IMR-90 (cell line): ENCODE data around the gene CCDC92. TPM values are rescaled to one million over a fixed set of nuclear protein-coding genes. Genes with fewer than 3 reads are reported as not detected.

Experiments used
- ATAC-seq: fragments of 200-7000 bp; cut with Tn5 transposase; 2 replicates; pipeline ENCODE4 v1.9.1; 2020; ENCODE audit warnings: low read depth, mild to moderate bottlenecking, moderate library complexity
- BruUV-seq: library from RNA; stranded (reverse); fragments of 400-500 nt; replicated peaks from 2 replicates; lab custom pipeline; 2021; lab: Mats Ljungman, UMichigan
- CTCF ChIA-PET: fragments of 300-600 bp; formaldehyde crosslinking; extraction: SDS; loops from one replicate; lab custom pipeline; 2021; ENCODE audit warnings: antibody characterized with exemption; lab: Yijun Ruan, JAX
- POLR2A ChIA-PET: fragments of 300-600 bp; sonication (Branson Sonifier 250); formaldehyde crosslinking; loops from one replicate; lab custom pipeline; 2022; ENCODE audit warnings: antibody characterized with exemption; ENCODE audit not compliant: unreplicated experiment; lab: Charles Lee
- DNase-seq: peaks from one replicate; pipeline ENCODE4 v3.0.0; 2013
- H2AFZ ChIP-seq: replicated peaks from 2 replicates; pipeline ENCODE3; 2013; ENCODE audit warnings: low read length, mild to moderate bottlenecking; ENCODE audit not compliant: poor library complexity
- H2AK5ac ChIP-seq: 2 replicates; pipeline ENCODE4 v1.6.1; 2013; ENCODE audit warnings: low read depth, low read length, inconsistent platforms
- H2AK9ac ChIP-seq: replicated peaks from 2 replicates; pipeline ENCODE3; 2013; ENCODE audit warnings: mild to moderate bottlenecking, low read depth, low read length, moderate library complexity; ENCODE audit not compliant: poor library complexity
- H2BK120ac ChIP-seq: 2 replicates; pipeline ENCODE4 v1.6.1; 2013; ENCODE audit warnings: low read depth, low read length, inconsistent platforms
- H2BK15ac ChIP-seq: 3 replicates; pipeline ENCODE4 v1.6.1; 2013; ENCODE audit warnings: low read depth, low read length, inconsistent platforms
- H2BK20ac ChIP-seq: 2 replicates; pipeline ENCODE4 v1.6.1; 2013; ENCODE audit warnings: low read depth, mild to moderate bottlenecking, inconsistent platforms, low read length, moderate library complexity
- H2BK5ac ChIP-seq: 2 replicates; pipeline ENCODE4 v1.6.1; 2013; ENCODE audit warnings: mild to moderate bottlenecking, low read depth, low read length, inconsistent platforms; ENCODE audit not compliant: poor library complexity, severe bottlenecking
- H3K14ac ChIP-seq: replicated peaks from 2 replicates; pipeline ENCODE4 v1.6.1; 2013; ENCODE audit warnings: low read depth, low read length, inconsistent platforms
- H3K18ac ChIP-seq: 2 replicates; pipeline ENCODE4 v1.6.1; 2013; ENCODE audit warnings: low read depth, low read length, control low read depth
- H3K23ac ChIP-seq: 2 replicates; pipeline ENCODE4 v1.6.1; 2013; ENCODE audit warnings: low read depth, low read length, inconsistent platforms
- H3K27ac ChIP-seq: 2 replicates; pipeline ENCODE4 v1.5.1; 2013; ENCODE audit warnings: mild to moderate bottlenecking, control low read depth, low read length; ENCODE audit not compliant: insufficient read depth
- H3K27me3 ChIP-seq: 2 replicates; pipeline ENCODE4 v1.6.1; 2013; ENCODE audit warnings: low read length; ENCODE audit not compliant: control insufficient read depth, insufficient read depth
- H3K36me3 ChIP-seq: 2 replicates; pipeline ENCODE4 v1.6.1; 2013; ENCODE audit warnings: low read length, mixed read lengths; ENCODE audit not compliant: control insufficient read depth, insufficient read depth
- H3K4ac ChIP-seq: 2 replicates; pipeline ENCODE4 v1.6.1; 2013; ENCODE audit warnings: low read depth, low read length, inconsistent platforms
- H3K4me1 ChIP-seq: 2 replicates; pipeline ENCODE4 v1.6.1; 2013; ENCODE audit warnings: low read length, mixed read lengths; ENCODE audit not compliant: control insufficient read depth, insufficient read depth
- H3K4me2 ChIP-seq: 2 replicates; pipeline ENCODE4 v1.6.1; 2013; ENCODE audit warnings: low read depth, mild to moderate bottlenecking, control low read depth, low read length, moderate library complexity
- H3K4me3 ChIP-seq: 2 replicates; pipeline ENCODE4 v1.5.1; 2013; ENCODE audit warnings: low read depth, mild to moderate bottlenecking, control low read depth, low read length, moderate library complexity; ENCODE audit not compliant: insufficient read depth
- H3K56ac ChIP-seq: 2 replicates; pipeline ENCODE4 v1.6.1; 2013; ENCODE audit warnings: low read length, inconsistent platforms; ENCODE audit not compliant: insufficient read depth; ENCODE audit errors: extremely low read depth
- H3K79me1 ChIP-seq, 2 experiments: 2 replicates each; pipeline ENCODE4 v1.6.1; 2013; ENCODE audit warnings: low read length in 2 of 2, inconsistent platforms in 1 of 2, low read depth in 1 of 2
- H3K9ac ChIP-seq: 2 replicates; pipeline ENCODE4 v1.6.1; 2013; ENCODE audit warnings: low read depth, low read length, control low read depth
- H3K9me1 ChIP-seq: 2 replicates; pipeline ENCODE4 v1.6.1; 2013; ENCODE audit warnings: low read length, inconsistent platforms; ENCODE audit not compliant: insufficient read depth
- H3K9me3 ChIP-seq: 2 replicates; pipeline ENCODE4 v1.6.1; 2013; ENCODE audit warnings: low read length; ENCODE audit not compliant: control insufficient read depth, insufficient read depth
- H4K20me1 ChIP-seq: 2 replicates; pipeline ENCODE4 v1.6.1; 2013; ENCODE audit warnings: low read length, inconsistent platforms; ENCODE audit not compliant: insufficient read depth
- H4K5ac ChIP-seq: 2 replicates; pipeline ENCODE4 v1.6.1; 2013; ENCODE audit warnings: mild to moderate bottlenecking, low read depth, low read length, control low read depth
- H4K8ac ChIP-seq, 2 experiments: 2 replicates each; pipeline ENCODE4 v1.6.1; 2013; ENCODE audit warnings: low read depth in 2 of 2, low read length in 2 of 2, control low read depth in 1 of 2, inconsistent platforms in 1 of 2
- H4K91ac ChIP-seq: 2 replicates; pipeline ENCODE4 v1.6.1; 2013; ENCODE audit warnings: low read depth, low read length, inconsistent platforms; ENCODE audit not compliant: insufficient read depth
- CEBPB ChIP-seq: IDR thresholded peaks from 2 replicates; pipeline ENCODE4 v1.6.1; 2012; ENCODE audit warnings: low read depth, low read length, improper control_type of control experiment
- CTCF ChIP-seq: conservative IDR thresholded peaks from 2 replicates; pipeline ENCODE4 v1.5.1; 2012; ENCODE audit warnings: mild to moderate bottlenecking, low read depth, low read length, improper control_type of control experiment
- FOS ChIP-seq: fragments of 150-350 bp; IDR thresholded peaks from 2 replicates; pipeline ENCODE4 v1.6.1; 2016; ENCODE audit warnings: low read depth, low read length
- POLR2A ChIP-seq: IDR thresholded peaks from 2 replicates; pipeline ENCODE4 v1.6.1; 2012; ENCODE audit warnings: mild to moderate bottlenecking, low read depth, low read length
- RAD21 ChIP-seq: IDR thresholded peaks from 2 replicates; pipeline ENCODE4 v1.6.1; 2012; ENCODE audit warnings: low read length, improper control_type of control experiment
- RCOR1 ChIP-seq: IDR thresholded peaks from 2 replicates; pipeline ENCODE4 v1.6.1; 2012; ENCODE audit warnings: mild to moderate bottlenecking, low read length, improper control_type of control experiment; ENCODE audit not compliant: insufficient replicate concordance
- SMC3 ChIP-seq: fragments of 150-350 bp; IDR thresholded peaks from 2 replicates; pipeline ENCODE4 v1.6.1; 2016; ENCODE audit warnings: low read depth, mild to moderate bottlenecking, antibody characterized with exemption, low read length, moderate library complexity
- WGBS, 2 experiments: methylation state at CpG; one replicate each; pipeline versions ENCODE4 v1.1.5 to v1.1.7; 2013; ENCODE audit warnings: missing lambda C conversion rate in 2 of 2; ENCODE audit not compliant: insufficient read length in 1 of 2; ENCODE audit errors: extremely low coverage in 2 of 2; 5-methylcytosine and 5-hydroxymethylcytosine counted together
- dilution Hi-C: fragments of 300-500 bp; cut with HindIII; formaldehyde crosslinking; loops from one replicate; pipeline ENCODE4 v1.14.3; 2018; ENCODE audit warnings: low sequenced_read_pairs; ENCODE audit not compliant: unreplicated experiment
- in situ Hi-C: fragments of 300-500 bp; cut with MboI; formaldehyde crosslinking; loops from 3 replicates; pipeline ENCODE4 v1.14.3; 2019; ENCODE audit warnings: low sequenced_read_pairs, inconsistent platforms, mixed read lengths
- intact Hi-C: fragments of 100-400 bp; cut with micrococcal nuclease; formaldehyde crosslinking; loops from 2 replicates; pipeline ENCODE4 v1.10.0; 2022
- polyA plus RNA-seq, 3 experiments: library from polyadenylated mRNA; depleted of rRNA; stranded (reverse); fragments of >200 nt; gene quantifications; 2 replicates each; pipeline ENCODE4 v1.2.3, GENCODE V29; 2012; ENCODE audit warnings: low replicate concordance in 1 of 3
- total RNA-seq: library from RNA; depleted of rRNA; stranded (reverse); fragments of >200 nt; gene quantifications from 2 replicates; pipeline ENCODE4 v1.2.3, GENCODE V29; 2012

Gene CCDC92
- total and polyA plus RNA-seq, 2 of the 4 experiments (the other 2 are of a cell fraction), result 5.7 to 55.5 TPM

DNA sequence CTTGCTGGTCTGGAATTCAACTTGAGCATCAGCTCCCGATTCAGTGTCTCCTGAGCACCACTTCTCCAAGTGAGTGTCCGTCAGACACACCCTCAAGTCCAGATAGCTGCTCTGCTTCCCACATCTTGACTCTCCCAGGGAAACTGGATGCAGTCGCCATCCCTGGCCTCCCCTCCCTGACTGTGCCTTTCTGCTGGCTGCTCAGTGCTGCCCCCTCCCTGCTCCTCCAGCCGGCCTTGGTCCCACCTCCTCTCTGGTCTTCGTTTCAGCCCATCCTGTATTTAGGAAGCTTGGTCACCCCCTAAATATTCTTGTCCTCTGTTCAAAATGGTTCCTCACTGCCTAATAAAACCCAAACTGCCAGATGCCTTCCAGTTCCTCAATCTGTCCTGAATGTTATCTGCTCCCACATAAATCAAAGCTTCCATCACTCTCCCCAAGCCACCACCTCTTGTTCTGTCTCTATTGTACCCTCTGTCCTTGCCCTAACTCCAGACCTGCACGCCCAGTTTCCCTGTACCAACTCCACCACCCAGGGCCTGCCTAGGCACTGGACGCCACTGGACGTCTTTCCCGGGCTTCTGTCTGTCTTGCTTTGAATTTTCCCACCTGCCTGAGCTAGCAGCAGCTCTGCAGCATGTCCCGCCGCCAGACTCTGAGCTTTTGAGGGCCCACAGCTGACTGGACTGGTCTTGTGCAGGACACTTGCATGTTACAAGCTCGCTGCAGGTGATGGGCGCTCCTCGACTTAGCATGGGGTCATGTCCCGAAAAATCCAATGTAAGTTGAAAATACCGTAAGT is 33.8 kb downstream of the CCDC92 start:
- no peak for DNase-seq
- ChIA-PET POLR2A (no interaction called here), CTCF (interaction anchor here (0.6 to 0.9 kb wide), 3 partner anchors 13 to 28 kb away, joined by 3 to 5 read pairs (median 3); no protein-coding TSS in a partner anchor)
- Histone ChIP-seq H4K5ac (no peak overlapping the region), H3K23ac (no peak overlapping the region), H3K9me1 (peaks cover 12% of the 10 kb centered on the region; the same call in 1 of the 2 replicates), H3K14ac (peak overlapping the region; percentile 50), H3K4me1 (peaks cover 16% of the 10 kb centered on the region), H2BK5ac (no peak overlapping the region), H3K9me3 (peaks cover 6% of the 10 kb centered on the region), H4K8ac (peak overlapping the region in 1 of 2 experiments; percentile 46; a peak in 1 of 4 replicates), H2BK20ac (no peak overlapping the region; the same call in 1 of the 2 replicates), H3K4me2 (no peak overlapping the region), H2BK120ac (no peak overlapping the region), H2AK9ac (peak overlapping the region; percentile 78), H3K27ac (no peak overlapping the region), H3K79me1 (peaks cover 0 to 21% of the 10 kb centered on the region in 2 experiments; a peak in 3 of 4 replicates), H3K36me3 (peaks cover 47% of the 10 kb centered on the region), H3K27me3 (no peaks in the 10 kb centered on the region), H3K4ac (peak overlapping the region; percentile 58; the same call in 1 of the 2 replicates), H3K56ac (no peak overlapping the region), H4K20me1 (peaks cover 4% of the 10 kb centered on the region), H3K4me3 (no peak overlapping the region), H2AK5ac (peak overlapping the region; percentile 5; the same call in 1 of the 2 replicates), H2AFZ (peak overlapping the region; percentile 16), H4K91ac (no peak overlapping the region), H3K18ac (no peak overlapping the region), H3K9ac (no peak overlapping the region), H2BK15ac (no peak overlapping the region)
- dilution Hi-C loops (no loop called here), intact Hi-C loops (no loop called here), in situ Hi-C loops (no loop called here)
- ATAC-seq, result peak; percentile 33; the same call in 1 of the 2 replicates
- BruUV-seq, result no TSS peak
- 89% methylated on average over 16 of the region's 16 CpGs; no CpG with 5 or more reads in 1 of the 2 experiments for WGBS, 2 experiments
- peak; percentile 29; the same call in 1 of the 2 replicates for TF ChIP-seq RAD21
- 0 out of 2 replicates have a peak, but pooled peaks have one; percentile 3 for TF ChIP-seq SMC3
- TF ChIP-seq FOS, result no peak
- no peak for TF ChIP-seq CEBPB
- no peak for TF ChIP-seq POLR2A
- TF ChIP-seq RCOR1, result no peak
- peak; percentile 39 for TF ChIP-seq CTCF
